A673 (cell line): Measurements from ENCODE around the gene MAP1LC3B2. TPM values are rescaled to one million over a fixed set of nuclear protein-coding genes. Genes with fewer than 3 reads are reported as not detected.

Source experiments
- BruUV-seq: library from RNA; stranded (reverse); fragments of 400-500 nt; replicated peaks from 2 replicates; lab custom pipeline; 2021; lab: Mats Ljungman, UMichigan
- CTCF ChIA-PET: fragments of 300-600 bp; sonication (Branson Sonifier 250); formaldehyde crosslinking; loops from one replicate; lab custom pipeline; 2022; ENCODE audit warnings: antibody characterized with exemption; lab: Charles Lee
- POLR2A ChIA-PET: fragments of 300-600 bp; sonication (Branson Sonifier 250); formaldehyde crosslinking; loops from one replicate; lab custom pipeline; 2022; ENCODE audit warnings: antibody characterized with exemption; ENCODE audit not compliant: low non-redundant PET; lab: Charles Lee
- DNase-seq: peaks from one replicate; pipeline ENCODE4 v3.0.0-alpha.2; 2015; ENCODE audit warnings: low spot score
- H3K27ac ChIP-seq: fragments of 200-600 bp; sonication (generic); 2 replicates; pipeline ENCODE4 v1.5.1; 2016; ENCODE audit warnings: mixed run types, low read depth, mild to moderate bottlenecking, mixed read lengths, antibody characterized with exemption, low read length; ENCODE audit not compliant: poor library complexity, severe bottlenecking
- H3K27me3 ChIP-seq: fragments of 200-600 bp; sonication (generic); replicated peaks from 2 replicates; pipeline ENCODE4 v1.6.1; 2017; ENCODE audit warnings: mixed run types, low read depth, mild to moderate bottlenecking, mixed read lengths, antibody characterized with exemption, low read length; ENCODE audit not compliant: insufficient read depth, poor library complexity
- H3K36me3 ChIP-seq: fragments of 200-600 bp; sonication (generic); 2 replicates; pipeline ENCODE4 v1.6.1; 2016; ENCODE audit warnings: mixed run types, mild to moderate bottlenecking, mixed read lengths, antibody characterized with exemption, low read length; ENCODE audit not compliant: insufficient read depth, poor library complexity, severe bottlenecking
- H3K4me1 ChIP-seq: fragments of 200-600 bp; sonication (generic); 2 replicates; pipeline ENCODE4 v1.6.1; 2017; ENCODE audit warnings: mixed run types, mild to moderate bottlenecking, mixed read lengths, antibody characterized with exemption, low read length; ENCODE audit not compliant: insufficient read depth, poor library complexity, severe bottlenecking
- H3K4me3 ChIP-seq: fragments of 200-600 bp; sonication (generic); 2 replicates; pipeline ENCODE4 v1.5.1; 2016; ENCODE audit warnings: low read depth, mixed run types, mild to moderate bottlenecking, mixed read lengths, low read length; ENCODE audit not compliant: poor library complexity, severe bottlenecking
- H3K9me3 ChIP-seq: fragments of 200-600 bp; sonication (generic); 2 replicates; pipeline ENCODE4 v1.6.1; 2016; ENCODE audit warnings: mixed run types, low read depth, mild to moderate bottlenecking, mixed read lengths, antibody characterized with exemption, low read length; ENCODE audit not compliant: poor library complexity, severe bottlenecking
- EZH2 ChIP-seq: fragments of 200-600 bp; sonication (generic); IDR thresholded peaks from 2 replicates; pipeline ENCODE4 v1.6.1; 2017; ENCODE audit warnings: borderline replicate concordance, low read depth, mild to moderate bottlenecking, mixed read lengths, antibody characterized with exemption, low read length; ENCODE audit not compliant: poor library complexity, severe bottlenecking
- intact Hi-C: fragments of 100-400 bp; cut with micrococcal nuclease; formaldehyde crosslinking; loops from one replicate; pipeline ENCODE4 v1.10.0; 2022; ENCODE audit not compliant: unreplicated experiment
- total RNA-seq: library from RNA; stranded (reverse); gene quantifications from 2 replicates; pipeline ENCODE4 v1.2.3, GENCODE V29; 2021
- TF ChIP-seq, protein P1 (sequence below): fragments of 300-800, 200-600 bp; sonication (generic); conservative IDR thresholded peaks from 2 replicates; pipeline ENCODE4 v1.5.1; 2017; ENCODE audit warnings: low read depth, mild to moderate bottlenecking, antibody characterized with exemption, low read length, moderate library complexity, mixed read lengths

The MAP1LC3B2 gene
- total RNA-seq, 1 experiment from 2014 or later, result 1.7 TPM

DNA sequence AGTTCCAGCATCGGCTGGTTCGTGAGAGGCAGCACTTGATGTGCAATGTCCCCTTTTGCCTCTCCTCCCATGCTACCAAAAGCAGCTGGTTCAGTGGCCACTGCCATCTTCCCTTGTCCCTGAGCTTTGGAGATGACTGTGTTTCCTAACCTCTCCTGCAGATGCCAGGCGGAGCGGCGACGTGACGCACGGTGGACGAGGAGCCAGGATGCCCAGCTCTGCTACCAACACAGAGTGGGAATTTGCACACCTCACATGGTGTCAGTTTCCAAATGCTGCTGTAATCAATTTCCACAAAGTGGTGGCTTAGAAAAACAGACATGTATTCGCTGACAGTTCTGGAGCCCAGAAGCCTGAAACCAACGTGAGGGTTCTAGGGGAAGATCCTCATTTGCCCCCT, 42.5 kb upstream of the MAP1LC3B2 start:
- Histone ChIP-seq H3K36me3 (no peaks in the 10 kb centered on the region), H3K9me3 (no peaks in the 10 kb centered on the region), H3K4me1 (peaks cover 13% of the 10 kb centered on the region), H3K4me3 (no peak overlapping the region), H3K27ac (no peak overlapping the region), H3K27me3 (no peaks in the 10 kb centered on the region)
- BruUV-seq, result no TSS peak
- intact Hi-C loops, result no loop called here
- no peak for TF ChIP-seq EZH2
- TF ChIP-seq, protein P1, sequence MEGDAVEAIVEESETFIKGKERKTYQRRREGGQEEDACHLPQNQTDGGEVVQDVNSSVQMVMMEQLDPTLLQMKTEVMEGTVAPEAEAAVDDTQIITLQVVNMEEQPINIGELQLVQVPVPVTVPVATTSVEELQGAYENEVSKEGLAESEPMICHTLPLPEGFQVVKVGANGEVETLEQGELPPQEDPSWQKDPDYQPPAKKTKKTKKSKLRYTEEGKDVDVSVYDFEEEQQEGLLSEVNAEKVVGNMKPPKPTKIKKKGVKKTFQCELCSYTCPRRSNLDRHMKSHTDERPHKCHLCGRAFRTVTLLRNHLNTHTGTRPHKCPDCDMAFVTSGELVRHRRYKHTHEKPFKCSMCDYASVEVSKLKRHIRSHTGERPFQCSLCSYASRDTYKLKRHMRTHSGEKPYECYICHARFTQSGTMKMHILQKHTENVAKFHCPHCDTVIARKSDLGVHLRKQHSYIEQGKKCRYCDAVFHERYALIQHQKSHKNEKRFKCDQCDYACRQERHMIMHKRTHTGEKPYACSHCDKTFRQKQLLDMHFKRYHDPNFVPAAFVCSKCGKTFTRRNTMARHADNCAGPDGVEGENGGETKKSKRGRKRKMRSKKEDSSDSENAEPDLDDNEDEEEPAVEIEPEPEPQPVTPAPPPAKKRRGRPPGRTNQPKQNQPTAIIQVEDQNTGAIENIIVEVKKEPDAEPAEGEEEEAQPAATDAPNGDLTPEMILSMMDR, result no peak
- ChIA-PET CTCF (no interaction called here), POLR2A (no interaction called here)
- no peak for DNase-seq

- intact Hi-C loops, result no loop called here
- no TSS peak for BruUV-seq
- DNase-seq, result no peak
- Histone ChIP-seq H3K9me3 (no peaks in the 10 kb centered on the region), H3K4me1 (peaks cover 13% of the 10 kb centered on the region), H3K27ac (no peak overlapping the region), H3K27me3 (no peaks in the 10 kb centered on the region), H3K4me3 (no peak overlapping the region), H3K36me3 (no peaks in the 10 kb centered on the region)
- TF ChIP-seq, protein P1, result no peak
- TF ChIP-seq EZH2, result no peak
- POLR2A ChIA-PET, result interaction anchor here (0.7 kb wide), 1 partner anchor 22 kb away, joined by 3 read pairs; no protein-coding TSS in a partner anchor
- CTCF ChIA-PET, result no interaction called here
Observed at GRCh38 chr12:116517431-116518045, 41.6 kb upstream of the MAP1LC3B2 start.

- CTCF ChIA-PET, result interaction anchor here (0.6 kb wide), 1 partner anchor 59 kb away, joined by 4 read pairs; no protein-coding TSS in a partner anchor
- Histone ChIP-seq H3K36me3 (no peaks in the 10 kb centered on the region), H3K4me1 (peaks cover 21% of the 10 kb centered on the region), H3K27ac (no peak overlapping the region), H3K27me3 (no peaks in the 10 kb centered on the region), H3K9me3 (no peaks in the 10 kb centered on the region), H3K4me3 (no peak overlapping the region)
- POLR2A ChIA-PET, result no interaction called here
- BruUV-seq, result no TSS peak
- TF ChIP-seq EZH2, result no peak
- TF ChIP-seq, protein P1, result no peak
- intact Hi-C loops, result no loop called here
- DNase-seq, result no peak
Observed at GRCh38 chr12:116520225-116520760, 38.9 kb upstream of the MAP1LC3B2 start.
